Calu3 (cell line): ENCODE data around the gene ZFR. TPM values are rescaled to one million over a fixed set of nuclear protein-coding genes. Genes with fewer than 3 reads are reported as not detected.
A peak's percentile ranks its signal among the peaks of the same experiment; 100 is the strongest.

Source experiments
- BruUV-seq: library from RNA; stranded (reverse); fragments of 400-500 nt; replicated peaks from 2 replicates; lab custom pipeline; 2021; lab: Mats Ljungman, UMichigan
- CTCF ChIA-PET: fragments of 300-600 bp; sonication (Branson Sonifier 250); formaldehyde crosslinking; loops from one replicate; lab custom pipeline; 2022; ENCODE audit warnings: antibody characterized with exemption; lab: Charles Lee
- DNase-seq: peaks from one replicate; pipeline ENCODE4 v3.0.0; 2022
- H3K27ac Mint-ChIP-seq: one replicate; pipeline ENCODE4 v1.8.0; 2022; ENCODE audit warnings: mixed read lengths; ENCODE audit not compliant: unreplicated experiment
- H3K27me3 Mint-ChIP-seq: one replicate; pipeline ENCODE4 v1.8.0; 2022; ENCODE audit warnings: mixed read lengths; ENCODE audit not compliant: unreplicated experiment
- H3K36me3 Mint-ChIP-seq: one replicate; pipeline ENCODE4 v1.8.0; 2022; ENCODE audit warnings: mild to moderate bottlenecking, moderate library complexity, mixed read lengths; ENCODE audit not compliant: insufficient read depth, unreplicated experiment
- H3K4me1 Mint-ChIP-seq: one replicate; pipeline ENCODE4 v1.8.0; 2022; ENCODE audit warnings: mild to moderate bottlenecking, low read depth, mixed read lengths; ENCODE audit not compliant: unreplicated experiment
- H3K4me3 Mint-ChIP-seq: one replicate; pipeline ENCODE4 v1.8.0; 2022; ENCODE audit warnings: mild to moderate bottlenecking, low read depth, moderate library complexity, mixed read lengths; ENCODE audit not compliant: unreplicated experiment
- H3K9me3 Mint-ChIP-seq: one replicate; pipeline ENCODE4 v1.8.0; 2022; ENCODE audit warnings: low read depth, mixed read lengths; ENCODE audit not compliant: unreplicated experiment
- intact Hi-C: fragments of 100-400 bp; cut with micrococcal nuclease; formaldehyde crosslinking; loops from one replicate; pipeline ENCODE4 v1.10.0; 2022; ENCODE audit not compliant: unreplicated experiment
- total RNA-seq: library from RNA; stranded (reverse); gene quantifications from 2 replicates; pipeline ENCODE4 v1.2.3, GENCODE V29; 2022
- TF ChIP-seq, protein P1 (sequence below): fragments of 200-600 bp; IDR thresholded peaks from one replicate; pipeline ENCODE4 v1.8.0; 2022; ENCODE audit warnings: antibody characterized with exemption; ENCODE audit not compliant: unreplicated experiment

ZFR gene
- total RNA-seq, 1 experiment from 2014 or later = 63.4 TPM

DNA sequence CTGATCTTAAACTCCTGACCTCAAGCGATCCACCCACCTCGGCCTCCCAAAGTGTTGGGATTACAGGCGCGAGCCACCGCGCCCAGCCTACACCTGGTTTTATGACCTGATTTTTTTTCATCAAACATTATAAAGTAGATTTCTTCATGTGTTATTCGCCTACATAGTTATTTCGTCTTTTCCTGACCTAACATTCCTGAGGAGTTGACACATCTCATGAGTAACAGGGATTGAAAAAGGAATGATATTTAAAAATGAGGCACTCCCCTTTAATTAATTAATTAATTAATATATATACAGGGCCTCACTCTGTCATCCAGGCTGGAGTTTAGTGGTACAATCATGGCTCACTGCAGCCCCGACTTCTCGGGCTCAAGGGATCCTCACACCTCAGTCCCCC lies 111.6 kb downstream of the ZFR start:
- TF ChIP-seq, protein P1, sequence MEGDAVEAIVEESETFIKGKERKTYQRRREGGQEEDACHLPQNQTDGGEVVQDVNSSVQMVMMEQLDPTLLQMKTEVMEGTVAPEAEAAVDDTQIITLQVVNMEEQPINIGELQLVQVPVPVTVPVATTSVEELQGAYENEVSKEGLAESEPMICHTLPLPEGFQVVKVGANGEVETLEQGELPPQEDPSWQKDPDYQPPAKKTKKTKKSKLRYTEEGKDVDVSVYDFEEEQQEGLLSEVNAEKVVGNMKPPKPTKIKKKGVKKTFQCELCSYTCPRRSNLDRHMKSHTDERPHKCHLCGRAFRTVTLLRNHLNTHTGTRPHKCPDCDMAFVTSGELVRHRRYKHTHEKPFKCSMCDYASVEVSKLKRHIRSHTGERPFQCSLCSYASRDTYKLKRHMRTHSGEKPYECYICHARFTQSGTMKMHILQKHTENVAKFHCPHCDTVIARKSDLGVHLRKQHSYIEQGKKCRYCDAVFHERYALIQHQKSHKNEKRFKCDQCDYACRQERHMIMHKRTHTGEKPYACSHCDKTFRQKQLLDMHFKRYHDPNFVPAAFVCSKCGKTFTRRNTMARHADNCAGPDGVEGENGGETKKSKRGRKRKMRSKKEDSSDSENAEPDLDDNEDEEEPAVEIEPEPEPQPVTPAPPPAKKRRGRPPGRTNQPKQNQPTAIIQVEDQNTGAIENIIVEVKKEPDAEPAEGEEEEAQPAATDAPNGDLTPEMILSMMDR = no peak
- peaks cover 3% of the 10 kb centered on the region for H3K9me3 Mint-ChIP-seq
- no peak overlapping the region for H3K27ac Mint-ChIP-seq
- peaks cover 35% of the 10 kb centered on the region for H3K4me1 Mint-ChIP-seq
- H3K4me3 Mint-ChIP-seq = no peak overlapping the region
- H3K27me3 Mint-ChIP-seq = no peaks in the 10 kb centered on the region
- CTCF ChIA-PET = no interaction called here
- BruUV-seq = no TSS peak
- intact Hi-C loops = no loop called here
- DNase-seq = no peak
- peaks cover 15% of the 10 kb centered on the region for H3K36me3 Mint-ChIP-seq

DNA sequence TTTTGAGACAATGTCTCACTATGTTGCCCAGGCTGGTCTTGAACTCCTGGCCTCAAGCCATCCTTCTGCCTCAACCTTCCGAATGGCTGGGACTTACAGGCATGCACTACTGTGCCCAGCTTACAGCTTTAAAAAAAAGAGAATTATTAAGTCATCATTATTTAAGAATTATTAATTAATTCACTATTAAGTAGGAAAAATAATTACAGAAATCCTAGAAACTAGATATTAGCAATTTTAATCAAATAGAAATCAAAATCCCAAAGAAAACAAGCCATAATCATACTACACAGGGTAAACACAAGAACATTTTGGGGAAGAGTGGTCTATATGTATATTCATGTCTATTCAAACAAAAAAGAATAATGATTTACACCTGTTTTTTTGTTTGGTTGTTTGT lies 112.2 kb downstream of the ZFR start:
- no TSS peak for BruUV-seq
- DNase-seq = no peak
- TF ChIP-seq, protein P1 = no peak
- intact Hi-C loops = no loop called here
- Mint-ChIP-seq H3K4me1 (peaks cover 35% of the 10 kb centered on the region), H3K27ac (peak overlapping the region; percentile 93), H3K36me3 (peaks cover 15% of the 10 kb centered on the region), H3K4me3 (peak overlapping the region; percentile 50), H3K27me3 (no peaks in the 10 kb centered on the region), H3K9me3 (peaks cover 3% of the 10 kb centered on the region)
- CTCF ChIA-PET = interaction anchor here (0.6 kb wide), 1 partner anchor 8 kb away, joined by 3 read pairs; no protein-coding TSS in a partner anchor

DNA sequence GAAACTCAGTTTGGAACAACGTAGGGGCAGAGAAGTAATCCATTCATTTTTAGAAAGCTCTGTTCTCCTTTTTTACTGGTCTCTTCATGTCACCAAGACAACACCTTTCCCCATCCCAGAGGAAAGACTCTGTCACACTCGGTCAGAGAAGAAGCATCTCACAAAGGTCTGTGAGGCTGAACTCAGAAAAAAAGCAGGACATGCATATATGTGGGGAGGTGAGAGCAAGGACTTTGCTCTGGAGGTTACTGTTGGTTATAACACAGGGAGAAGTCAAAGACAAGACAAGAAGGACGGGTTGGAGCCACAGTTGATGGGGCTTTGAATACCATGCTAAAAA lies 112.6 kb downstream of the ZFR start:
- peaks cover 15% of the 10 kb centered on the region for H3K36me3 Mint-ChIP-seq
- no peaks in the 10 kb centered on the region for H3K27me3 Mint-ChIP-seq
- intact Hi-C loops = loop anchor here (1.0 to 2.0 kb wide), 2 partner anchors 159 to 507 kb away; no protein-coding TSS in a partner anchor
- H3K4me1 Mint-ChIP-seq = peaks cover 35% of the 10 kb centered on the region
- BruUV-seq = no TSS peak
- CTCF ChIA-PET = interaction anchor here (0.6 to 4.2 kb wide), 3 partner anchors 8 to 100 kb away, joined by 3 to 48 read pairs (median 4); no protein-coding TSS in a partner anchor
- H3K4me3 Mint-ChIP-seq = peak overlapping the region; percentile 50
- TF ChIP-seq, protein P1 = no peak
- no peak for DNase-seq
- peaks cover 3% of the 10 kb centered on the region for H3K9me3 Mint-ChIP-seq
- peak overlapping the region; percentile 93 for H3K27ac Mint-ChIP-seq

DNA sequence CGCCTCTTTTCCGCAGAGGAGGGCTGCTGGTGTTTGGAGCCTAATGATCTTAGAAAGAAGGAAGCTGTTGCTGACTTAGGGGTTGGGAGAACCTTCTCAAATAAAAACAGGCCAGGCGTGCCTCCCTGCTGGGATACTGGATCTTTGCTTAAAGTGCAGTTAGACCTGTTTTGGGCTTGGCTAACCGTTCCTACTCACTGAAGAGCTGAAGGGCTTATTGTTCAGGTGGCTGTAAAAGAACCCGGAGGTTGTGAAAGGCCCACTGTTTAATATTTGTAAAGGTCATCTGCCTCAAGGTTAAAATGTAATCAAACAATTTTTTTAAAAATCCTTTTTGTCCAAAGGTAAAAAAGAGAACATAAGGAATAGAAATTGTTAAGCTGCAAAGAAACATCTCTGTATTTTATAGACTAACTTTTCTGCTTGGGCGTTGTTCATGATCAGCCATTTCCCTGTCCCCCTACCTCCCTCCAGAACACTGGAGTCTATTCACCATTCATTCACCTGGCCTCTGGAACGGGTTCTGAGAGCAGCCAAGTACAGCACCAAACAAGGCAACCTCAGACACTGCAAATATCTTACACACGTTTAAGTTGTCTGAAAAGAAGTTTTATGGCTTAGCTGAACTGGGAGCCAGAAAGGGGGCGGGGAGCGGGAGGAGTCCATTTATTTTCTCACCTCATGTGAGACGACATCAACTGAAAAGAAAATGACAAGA lies 113.2 kb downstream of the ZFR start:
- peak overlapping the region; percentile 50 for H3K4me3 Mint-ChIP-seq
- no TSS peak for BruUV-seq
- H3K9me3 Mint-ChIP-seq = peaks cover 3% of the 10 kb centered on the region
- H3K27ac Mint-ChIP-seq = peak overlapping the region; percentile 93
- DNase-seq = peak; percentile 78
- H3K4me1 Mint-ChIP-seq = peaks cover 38% of the 10 kb centered on the region
- TF ChIP-seq, protein P1 = no peak
- intact Hi-C loops = loop anchor here (1.0 to 2.0 kb wide), 2 partner anchors 159 to 506 kb away; no protein-coding TSS in a partner anchor
- CTCF ChIA-PET = interaction anchor here (0.6 to 4.2 kb wide), 8 partner anchors 9 to 105 kb away, joined by 3 to 48 read pairs (median 4); no protein-coding TSS in a partner anchor
- no peaks in the 10 kb centered on the region for H3K27me3 Mint-ChIP-seq
- peaks cover 15% of the 10 kb centered on the region for H3K36me3 Mint-ChIP-seq
